RWPE2 (cell line): Measurements from ENCODE around the gene FMNL3.

Experiments used
- ATAC-seq: fragments of 200-7000 bp; cut with Tn5 transposase; 3 replicates; pipeline ENCODE4 v1.9.1; 2021; ENCODE audit warnings: low read depth
- DNase-seq: peaks from one replicate; pipeline ENCODE4 v3.0.0-alpha.2; 2020; ENCODE audit warnings: low spot score
- H3K27ac ChIP-seq: fragments of 450-650 bp; 2 replicates; pipeline ENCODE4 v1.5.1; 2017; ENCODE audit warnings: mild to moderate bottlenecking; ENCODE audit not compliant: poor library complexity, severe bottlenecking
- H3K27me3 ChIP-seq: fragments of 250-450 bp; sonication (Bioruptor Pico); 2 replicates; pipeline ENCODE4 v1.5.1; 2021; ENCODE audit warnings: mild to moderate bottlenecking, moderate library complexity; ENCODE audit not compliant: insufficient read depth, poor library complexity, severe bottlenecking
- H3K36me3 ChIP-seq: fragments of 250-450 bp; sonication (Bioruptor Pico); 2 replicates; pipeline ENCODE4 v1.5.1; 2020; ENCODE audit warnings: low read depth, mild to moderate bottlenecking, moderate library complexity
- H3K4me1 ChIP-seq: fragments of 250-450 bp; sonication (Bioruptor Pico); 2 replicates; pipeline ENCODE4 v1.5.1; 2021; ENCODE audit warnings: mild to moderate bottlenecking, moderate library complexity; ENCODE audit not compliant: insufficient read depth, poor library complexity, severe bottlenecking
- H3K4me3 ChIP-seq: fragments of 250-450 bp; sonication (Bioruptor Pico); 2 replicates; pipeline ENCODE4 v1.5.1; 2021; ENCODE audit warnings: mild to moderate bottlenecking, moderate library complexity; ENCODE audit not compliant: severe bottlenecking
- H3K9me3 ChIP-seq: fragments of 250-450 bp; sonication (Bioruptor Pico); 2 replicates; pipeline ENCODE4 v1.5.1; 2021; ENCODE audit warnings: mild to moderate bottlenecking, moderate library complexity; ENCODE audit not compliant: severe bottlenecking
- CTCF ChIP-seq: fragments of 450-650 bp; IDR thresholded peaks from one replicate; pipeline ENCODE4 v1.5.1; 2017; ENCODE audit warnings: mild to moderate bottlenecking, moderate library complexity; ENCODE audit not compliant: poor library complexity, severe bottlenecking

Gene FMNL3

GRCh38 chr12:49587174-49587908 is 119.9 kb downstream of the FMNL3 start:
- H3K4me3 ChIP-seq, result no peak overlapping the region
- no peaks in the 10 kb centered on the region; the same call in 1 of the 2 replicates for H3K36me3 ChIP-seq
- H3K4me1 ChIP-seq, result no peaks in the 10 kb centered on the region
- no peak overlapping the region for H3K27ac ChIP-seq
- DNase-seq (no peak), ATAC-seq (no peak)
- no peaks in the 10 kb centered on the region for H3K27me3 ChIP-seq
- no peaks in the 10 kb centered on the region for H3K9me3 ChIP-seq
- TF ChIP-seq CTCF, result no peak
